ENCODE measurements around the gene HGF.
A peak's percentile ranks its signal among the peaks of the same experiment; 100 is the strongest.

HGF gene

GRCh38 chr7:81680120-81680519, 89.7 kb downstream of the HGF start:
- FAIRE-seq: no peak

- no peak for FAIRE-seq
Measured at GRCh38 chr7:81676813-81677212, 93.0 kb downstream of the HGF start.

GRCh38 chr7:81676105-81676811, 93.6 kb downstream of the HGF start:
- FAIRE-seq: no peak

- no peak for FAIRE-seq
Measured at GRCh38 chr7:81674431-81674830, 95.4 kb downstream of the HGF start.

GRCh38 chr7:81672872-81673271, 97.0 kb downstream of the HGF start:
- FAIRE-seq: peak; percentile 100

- FAIRE-seq: peak; percentile 99
Measured at GRCh38 chr7:81669476-81670105, 100.3 kb downstream of the HGF start.

GRCh38 chr7:81666209-81666608, 103.6 kb downstream of the HGF start:
- no peak for FAIRE-seq

GRCh38 chr7:81665236-81665635, 104.6 kb downstream of the HGF start:
- no peak for FAIRE-seq

GRCh38 chr7:81664304-81664703, 105.5 kb downstream of the HGF start:
- FAIRE-seq: peak; percentile 97

- no peak for FAIRE-seq
Measured at GRCh38 chr7:81662531-81662930, 107.3 kb downstream of the HGF start.

- no peak for FAIRE-seq
Measured at GRCh38 chr7:81659697-81660395, 110.0 kb downstream of the HGF start.

- no peak for FAIRE-seq
Measured at GRCh38 chr7:81657551-81657950, 112.3 kb downstream of the HGF start.

- no peak for FAIRE-seq
Measured at GRCh38 chr7:81655271-81655670, 114.6 kb downstream of the HGF start.

- FAIRE-seq: peak; percentile 66
Measured at GRCh38 chr7:81652225-81652624, 117.6 kb downstream of the HGF start.
